A172 (cell line): ENCODE measurements around the gene LYZ. TPM values are rescaled to one million over a fixed set of nuclear protein-coding genes. Genes with fewer than 3 reads are reported as not detected.
"Not testable (repeated sequence)": the region's sequence is repeated elsewhere in the genome, so short reads cannot be mapped to it uniquely, and the experiment has no call there.

ENCODE experiments used
- DNase-seq: peaks from one replicate; pipeline ENCODE4 v3.0.0-alpha.2; 2015; ENCODE audit warnings: low spot score
- total RNA-seq: library from RNA; depleted of rRNA; stranded (reverse); fragments of >200 nt; shearing (Covaris generic); gene quantifications from 2 replicates; pipeline ENCODE4 v1.2.3, GENCODE V29; 2014; rRNA removed

LYZ gene
- 0.07 and 2.3 TPM in 2 replicates for total RNA-seq

DNA sequence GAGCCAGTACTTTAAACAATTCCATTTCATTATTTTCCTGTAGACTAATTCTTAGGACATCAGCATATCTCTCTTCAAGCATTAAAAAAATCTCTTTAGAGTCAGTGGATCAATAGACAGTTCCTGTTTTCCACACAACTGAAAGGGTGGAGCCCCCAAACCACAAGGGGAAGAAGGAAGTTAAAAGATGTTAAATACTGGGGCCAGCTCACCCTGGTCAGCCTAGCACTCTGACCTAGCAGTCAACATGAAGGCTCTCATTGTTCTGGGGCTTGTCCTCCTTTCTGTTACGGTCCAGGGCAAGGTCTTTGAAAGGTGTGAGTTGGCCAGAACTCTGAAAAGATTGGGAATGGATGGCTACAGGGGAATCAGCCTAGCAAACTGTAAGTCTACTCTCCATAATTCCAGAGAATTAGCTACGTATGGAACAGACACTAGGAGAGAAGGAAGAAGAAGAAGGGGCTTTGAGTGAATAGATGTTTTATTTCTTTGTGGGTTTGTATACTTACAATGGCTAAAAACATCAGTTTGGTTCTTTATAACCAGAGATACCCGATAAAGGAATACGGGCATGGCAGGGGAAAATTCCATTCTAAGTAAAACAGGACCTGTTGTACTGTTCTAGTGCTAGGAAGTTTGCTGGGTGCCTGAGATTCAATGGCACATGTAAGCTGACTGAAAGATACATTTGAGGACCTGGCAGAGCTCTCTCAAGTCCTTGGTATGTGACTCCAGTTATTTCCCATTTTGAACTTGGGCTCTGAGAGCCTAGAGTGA is at the start of gene LYZ:
Gene LYZ (plus strand): TSS at position 220 of the 777 bp plus-strand sequence. CDS start 28 bp downstream, at position 248.
- no peak for DNase-seq

DNA sequence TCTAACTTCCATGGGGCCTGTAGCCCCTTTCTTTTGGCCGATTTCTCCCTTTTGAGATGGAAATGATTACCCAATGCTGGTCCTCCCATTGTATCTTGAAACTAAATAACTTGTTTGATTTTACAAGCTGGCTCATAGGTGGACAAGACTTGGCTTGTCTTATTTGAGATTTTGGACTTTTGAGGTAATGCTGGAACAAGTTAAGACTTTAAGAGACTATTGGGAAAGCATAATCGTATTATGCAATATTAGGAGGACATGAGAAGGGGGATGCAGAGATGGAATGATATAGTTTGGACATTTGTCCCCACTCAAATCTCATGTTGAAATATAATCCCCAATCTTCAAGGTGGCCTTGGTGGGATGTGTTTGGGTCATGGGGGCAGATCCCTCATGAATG is 49.2 kb upstream of the LYZ start:
- no peak for DNase-seq

DNA sequence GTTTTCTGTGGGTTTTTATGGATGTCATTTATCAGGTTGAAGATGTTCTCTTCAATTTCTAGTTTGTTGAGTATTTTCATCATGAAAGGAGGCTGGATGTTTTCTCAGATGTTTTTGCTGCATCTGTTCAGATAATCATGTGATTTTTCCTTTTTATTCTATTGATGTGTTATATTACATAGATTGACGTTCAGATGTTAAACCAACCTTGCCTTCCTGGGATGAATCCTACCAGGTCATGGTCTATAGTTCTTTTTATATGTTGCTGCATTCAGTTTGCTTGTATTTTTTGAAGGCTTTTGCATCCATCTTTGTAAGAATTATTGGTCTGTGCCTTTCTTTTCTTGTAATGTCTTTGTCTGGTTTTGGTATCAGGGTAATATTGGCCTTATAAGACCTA is 43.9 kb upstream of the LYZ start:
- DNase-seq, result no peak

DNA sequence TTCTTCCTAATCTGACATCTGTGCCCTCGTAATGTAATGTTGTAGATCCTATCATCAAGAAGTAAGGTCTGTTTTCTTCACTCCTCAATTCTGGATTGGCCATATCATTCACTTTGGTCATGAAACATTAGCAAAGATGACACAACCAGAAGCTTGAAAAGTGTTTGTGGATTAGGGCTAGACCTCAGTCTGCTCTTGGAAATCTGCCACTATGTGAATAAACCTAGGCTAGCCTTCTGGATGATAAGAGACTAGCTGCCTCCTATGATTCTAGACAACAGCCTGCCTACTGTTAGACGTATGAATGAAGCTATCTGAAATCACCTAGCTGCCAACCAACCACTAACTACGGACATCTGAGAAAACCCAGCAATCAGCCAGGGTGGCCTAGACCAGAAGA is 38.7 kb upstream of the LYZ start:
- DNase-seq, result no peak

DNA sequence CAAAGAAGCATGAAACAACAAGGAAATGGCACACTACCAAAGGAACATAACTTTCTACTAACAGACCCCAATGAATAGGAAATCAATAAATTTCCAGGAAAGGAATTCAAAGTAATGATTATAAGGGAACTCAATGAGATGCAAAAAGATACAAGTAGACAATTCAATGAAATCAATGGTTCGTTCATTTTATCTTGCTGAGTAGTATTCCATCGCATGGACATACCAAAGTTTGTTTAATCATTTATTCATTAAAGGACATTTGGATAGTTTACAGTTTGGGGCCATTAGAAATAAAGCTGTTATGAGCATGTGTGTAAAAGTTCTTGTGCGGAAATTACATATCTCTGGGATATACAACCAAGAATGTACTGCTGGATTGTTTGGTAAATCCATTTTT is 35.0 kb upstream of the LYZ start:
- no peak for DNase-seq

DNA sequence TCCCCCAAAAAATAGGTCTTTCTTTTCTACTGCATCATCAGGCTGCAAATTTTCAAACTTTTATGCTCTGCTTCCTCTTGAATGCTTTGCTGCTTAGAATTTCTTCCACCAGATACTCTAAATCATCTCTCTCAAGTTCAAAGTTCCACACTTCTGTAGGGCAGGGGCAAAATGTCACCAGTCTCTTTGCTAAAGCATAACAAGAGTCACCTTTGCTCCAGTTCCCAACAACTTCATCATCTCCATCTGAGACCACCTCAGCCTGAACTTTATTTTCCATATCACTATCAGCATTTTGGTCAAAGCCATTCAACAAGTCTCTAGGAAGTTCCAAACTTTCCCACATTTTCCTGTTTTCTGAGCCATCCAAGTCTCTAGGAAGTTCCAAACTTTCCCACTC is 31.4 kb upstream of the LYZ start:
- DNase-seq, result not testable (repeated sequence)

DNA sequence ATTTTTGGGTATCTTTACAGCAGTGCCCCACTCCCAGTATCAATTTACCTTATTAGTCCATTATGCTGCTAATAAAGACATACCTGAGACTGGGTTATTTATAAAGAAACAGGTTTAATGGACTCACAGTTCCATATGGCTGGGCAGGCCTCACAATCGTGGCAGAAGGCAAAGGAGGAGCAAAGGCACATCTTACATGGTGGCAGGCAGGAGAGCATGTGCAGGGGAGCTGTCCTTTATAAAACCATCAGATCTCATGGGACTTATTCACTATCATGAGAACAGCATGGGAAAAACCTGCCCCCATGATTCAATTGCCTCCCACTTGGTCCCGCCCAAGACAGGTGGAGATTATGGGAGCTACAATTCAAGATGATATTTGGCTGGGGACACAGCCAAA is 30.9 kb upstream of the LYZ start:
- DNase-seq, result not testable (repeated sequence)

DNA sequence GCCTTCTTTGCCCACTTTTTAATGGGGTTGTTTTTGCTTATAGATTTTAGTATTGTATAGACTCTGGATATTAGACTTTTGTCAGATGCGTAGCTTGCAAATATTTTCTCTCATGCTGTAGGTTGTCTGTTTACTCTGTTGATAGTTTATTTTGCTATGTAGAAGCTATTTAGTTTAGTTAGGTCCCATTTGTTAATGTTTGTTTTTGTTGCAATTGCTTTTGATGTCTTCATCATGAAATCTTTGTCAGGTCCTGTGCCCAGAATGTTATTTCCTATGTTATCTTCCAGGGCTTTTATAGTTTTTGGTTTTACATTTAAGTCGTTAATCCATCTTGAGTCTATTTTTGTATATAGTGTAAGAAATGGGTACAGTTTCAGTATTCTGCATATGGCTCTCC is 30.0 kb upstream of the LYZ start:
- no peak for DNase-seq

DNA sequence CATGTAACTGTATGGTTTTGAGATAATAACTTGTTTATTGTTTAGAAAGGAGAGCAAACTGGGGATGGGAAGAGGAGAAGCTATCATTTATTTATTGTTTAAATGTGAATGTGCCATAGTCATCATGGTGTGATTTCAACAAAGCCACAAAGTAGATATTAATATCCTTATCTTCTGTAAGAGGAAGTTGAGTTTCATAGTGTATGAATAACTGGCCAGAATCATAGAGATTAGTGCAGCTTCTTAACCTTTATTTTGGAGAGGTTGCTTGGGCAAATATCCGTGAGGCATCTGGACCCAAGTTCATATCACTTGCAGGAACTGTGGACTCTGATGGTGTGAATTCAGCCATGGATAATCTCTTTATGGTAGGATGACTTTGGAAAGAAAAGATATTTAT is 26.8 kb upstream of the LYZ start:
- DNase-seq, result no peak

DNA sequence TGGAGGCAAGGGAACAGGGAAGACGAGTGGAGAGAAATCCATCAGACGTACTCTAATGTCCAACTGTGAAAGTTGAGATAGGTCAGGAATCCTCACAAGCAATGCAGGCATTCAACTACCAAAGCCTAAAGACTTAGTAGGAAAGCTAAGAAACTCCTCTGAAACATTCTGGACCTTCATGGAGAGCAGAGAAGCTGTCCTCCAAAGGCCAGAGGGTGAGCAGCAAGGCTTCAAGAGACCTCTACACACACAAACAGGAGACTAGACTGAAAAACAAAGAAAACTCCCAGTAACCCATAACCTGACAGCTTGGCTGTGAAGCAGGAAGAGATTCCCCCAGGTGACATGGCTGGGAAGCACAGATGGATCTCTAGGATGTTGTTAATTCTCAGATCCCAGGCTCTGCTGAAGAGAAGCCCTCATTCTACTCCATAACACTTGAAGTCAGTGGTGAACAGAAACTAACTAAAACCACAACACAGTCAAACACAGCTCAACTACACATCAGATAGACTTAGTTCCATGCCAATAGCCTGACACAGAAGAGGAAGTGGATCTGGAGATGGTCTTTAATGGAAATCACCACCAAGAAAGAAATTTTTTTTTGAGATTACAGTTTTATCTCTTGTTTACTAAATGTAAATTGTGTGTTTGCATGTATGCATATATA is 23.2 kb upstream of the LYZ start:
- DNase-seq, result no peak

DNA sequence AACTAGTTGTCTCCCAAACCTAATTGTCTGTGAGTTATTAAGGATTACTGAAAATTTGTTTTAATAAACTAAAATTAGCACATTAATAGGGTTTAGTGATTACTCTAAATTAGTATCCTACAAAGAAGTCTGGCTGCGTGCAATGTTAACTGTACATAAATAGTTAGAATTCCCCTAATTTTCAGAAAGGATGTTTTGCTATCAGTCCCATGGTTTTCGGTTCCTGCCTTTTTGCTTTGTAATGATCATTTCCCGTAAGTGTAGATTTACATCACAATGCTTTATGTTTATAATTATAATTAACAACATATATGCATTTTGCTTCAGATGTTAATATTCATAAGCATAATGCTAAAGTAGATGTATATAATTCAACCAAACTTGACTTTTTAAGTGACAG is 19.8 kb upstream of the LYZ start:
- DNase-seq, result no peak

DNA sequence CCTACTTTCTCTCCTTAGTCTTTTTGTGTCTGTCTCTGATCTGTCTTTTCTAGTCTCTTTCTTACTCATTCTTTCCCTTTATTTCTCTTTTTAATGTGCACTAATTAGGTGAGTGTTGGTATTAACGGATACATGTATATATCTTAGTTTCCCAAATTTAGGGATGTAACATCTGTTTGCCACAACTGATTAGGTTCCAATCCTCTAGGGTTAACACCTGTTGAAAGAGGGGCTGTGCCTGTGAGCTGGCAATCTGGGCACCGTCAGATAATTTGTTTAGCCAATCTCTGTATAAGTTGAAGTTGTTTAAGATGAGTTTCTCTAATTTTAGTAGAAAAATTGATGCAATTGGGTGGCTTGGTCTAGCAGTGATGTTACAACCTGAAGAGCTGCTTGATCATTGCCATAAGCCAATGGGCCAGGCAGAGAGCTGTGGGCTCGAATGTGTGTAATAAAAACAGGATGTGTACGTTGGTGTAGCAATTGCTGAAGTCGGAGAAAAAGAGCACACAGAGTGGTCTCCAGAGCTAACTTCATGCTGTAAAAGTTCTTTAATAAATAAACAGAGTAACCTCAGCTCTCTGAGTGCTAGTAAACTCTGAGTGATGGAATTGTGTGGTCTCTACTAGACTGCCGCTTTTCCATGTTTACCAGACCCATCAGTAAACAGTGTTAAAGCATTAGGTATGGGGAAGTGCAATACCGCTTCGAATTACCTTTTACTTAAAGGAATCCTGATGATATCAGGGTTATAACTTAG is 18.3 kb upstream of the LYZ start:
- DNase-seq, result no peak

DNA sequence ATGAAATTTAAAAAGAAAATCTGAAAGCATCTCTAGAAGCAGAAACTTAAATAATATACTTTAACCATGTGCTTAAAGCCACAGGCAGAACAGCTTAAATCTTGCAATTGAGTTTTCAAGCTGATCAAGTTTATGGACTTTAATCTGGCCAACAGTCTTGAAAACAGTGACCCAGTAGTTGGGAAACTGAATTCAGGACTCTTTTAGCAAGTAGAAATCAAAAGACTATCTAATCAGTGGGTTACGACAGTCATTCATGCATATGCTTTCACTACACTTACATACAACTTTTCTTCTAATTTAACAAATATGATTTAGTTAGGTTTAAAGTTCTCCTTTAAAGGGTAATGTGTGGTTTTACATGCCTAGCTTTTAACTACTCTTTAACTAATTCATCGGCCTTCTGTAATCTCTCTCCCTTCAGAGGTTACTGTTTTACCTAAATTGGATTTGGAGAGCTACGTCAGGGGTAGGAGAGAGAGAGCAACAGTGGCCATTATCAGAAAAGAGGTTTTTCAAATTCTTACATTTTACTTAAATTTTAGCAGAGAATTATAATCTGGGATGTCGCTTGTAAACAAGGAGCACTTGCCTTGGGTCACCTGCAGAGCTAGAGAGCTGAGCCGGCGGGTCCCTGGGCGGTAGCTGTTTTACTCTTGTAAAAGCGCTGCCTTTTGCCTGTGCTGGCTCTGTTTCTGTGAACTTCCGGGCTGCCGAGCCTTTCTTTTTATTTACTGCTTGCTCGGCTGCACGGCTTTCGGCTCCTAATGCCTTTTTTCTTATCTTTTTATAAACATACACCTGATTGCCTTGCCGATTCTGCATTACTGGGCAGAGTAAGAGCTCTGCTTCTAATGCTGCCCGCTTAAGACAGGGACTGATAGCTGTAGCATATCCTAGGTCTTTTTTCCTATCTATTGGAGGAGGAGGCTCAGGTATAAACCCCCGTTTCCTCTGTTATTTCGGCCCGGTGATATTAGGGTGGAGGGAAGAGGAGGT is 17.4 kb upstream of the LYZ start:
- no peak for DNase-seq

DNA sequence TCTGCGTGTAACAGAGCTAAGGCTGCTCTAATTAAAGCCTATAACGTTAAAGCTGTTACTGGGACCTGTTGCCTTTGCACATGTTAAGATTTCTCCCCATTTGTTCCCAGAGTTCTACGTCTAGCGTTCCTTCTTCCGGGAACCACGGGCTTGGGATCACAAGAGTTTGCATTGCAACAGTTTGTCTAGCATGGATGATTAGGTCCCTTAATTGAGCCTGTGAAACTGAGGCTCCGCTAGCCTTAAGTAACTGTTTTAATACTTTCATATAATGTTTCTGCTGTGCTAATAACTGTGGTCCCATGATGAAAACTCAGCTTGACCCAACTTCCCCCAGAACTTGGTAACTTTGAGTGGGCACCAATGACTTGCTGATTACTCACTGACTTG is 16.7 kb upstream of the LYZ start:
- no peak for DNase-seq

DNA sequence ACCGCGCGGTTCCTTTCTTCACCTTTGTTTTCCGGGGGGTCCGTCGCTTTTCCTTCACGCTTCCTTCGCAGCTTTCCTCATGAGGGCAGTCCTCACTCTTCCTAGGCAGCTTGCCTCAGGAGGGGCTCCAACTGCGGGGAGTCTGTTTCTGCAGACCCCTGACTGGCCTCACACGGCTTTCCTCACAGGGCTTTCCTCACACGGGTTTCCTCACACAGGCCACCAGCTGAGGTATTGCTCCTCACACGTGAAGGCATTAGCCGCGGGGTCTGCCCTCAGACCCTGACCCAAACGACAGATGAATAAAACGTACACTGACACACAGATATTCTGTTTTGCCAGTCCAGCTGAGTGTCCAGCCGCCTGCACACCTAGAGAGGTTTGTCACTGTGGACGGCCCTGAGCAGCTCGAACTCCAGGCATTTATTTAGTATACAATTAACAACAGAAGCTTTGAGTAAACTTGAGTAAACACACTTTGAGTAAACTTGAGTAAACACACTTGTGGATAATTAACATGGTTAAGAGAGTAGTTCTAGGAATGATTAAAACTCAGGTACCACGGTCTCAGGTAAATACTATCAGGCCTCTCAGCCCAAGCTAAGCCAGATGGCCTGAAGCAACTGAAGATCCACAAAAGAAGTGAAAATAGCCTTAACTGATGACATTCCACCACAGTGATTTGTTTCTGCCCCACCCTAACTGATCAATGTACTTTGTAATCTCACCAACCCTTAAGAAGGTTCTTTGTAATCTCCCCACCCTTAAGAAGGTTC is 16.1 kb upstream of the LYZ start:
- no peak for DNase-seq

DNA sequence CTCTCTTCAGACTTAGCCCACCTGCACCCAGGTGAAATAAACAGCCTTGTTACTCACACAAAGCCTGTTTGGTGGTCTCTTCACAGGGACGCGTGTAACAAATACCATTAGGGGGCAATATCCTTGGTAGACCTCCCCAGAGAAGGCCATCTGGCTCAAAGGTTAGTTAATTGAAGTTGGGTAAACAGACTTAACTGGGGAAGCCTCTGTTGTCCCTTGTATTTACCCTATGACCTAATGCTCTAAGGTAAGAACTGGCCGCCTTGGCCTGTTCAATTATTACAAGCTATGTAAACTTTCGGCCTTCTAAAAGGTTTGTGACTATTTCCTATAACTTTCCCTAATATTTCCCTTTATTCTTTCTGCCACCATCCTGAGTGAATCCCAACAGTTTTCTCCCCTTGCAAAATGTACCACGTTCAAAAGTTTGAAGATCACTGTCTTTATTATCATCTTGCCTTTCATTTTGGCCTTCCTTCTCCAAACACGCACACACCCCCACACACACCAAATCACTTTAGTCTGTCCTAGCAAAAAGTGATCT is 15.3 kb upstream of the LYZ start:
- no peak for DNase-seq

DNA sequence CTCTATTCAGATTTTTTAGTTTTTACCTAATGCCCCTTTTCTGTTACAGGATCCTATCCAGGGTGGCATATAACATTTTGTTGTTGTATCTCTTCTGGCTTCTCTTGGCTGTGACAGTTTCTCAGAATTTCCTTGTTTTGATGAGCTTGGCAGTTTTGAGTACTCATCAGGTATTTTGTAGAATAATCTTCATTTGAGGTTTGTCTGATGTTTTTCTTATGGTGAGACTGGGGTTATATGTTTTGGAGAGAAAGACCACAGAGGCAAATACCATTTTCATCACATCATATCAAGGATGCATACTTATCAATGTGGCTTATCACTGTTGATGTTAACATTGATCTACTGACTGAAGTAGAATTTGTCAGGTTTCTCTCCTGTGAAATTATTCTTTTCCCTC is 14.0 kb upstream of the LYZ start:
- DNase-seq, result no peak

DNA sequence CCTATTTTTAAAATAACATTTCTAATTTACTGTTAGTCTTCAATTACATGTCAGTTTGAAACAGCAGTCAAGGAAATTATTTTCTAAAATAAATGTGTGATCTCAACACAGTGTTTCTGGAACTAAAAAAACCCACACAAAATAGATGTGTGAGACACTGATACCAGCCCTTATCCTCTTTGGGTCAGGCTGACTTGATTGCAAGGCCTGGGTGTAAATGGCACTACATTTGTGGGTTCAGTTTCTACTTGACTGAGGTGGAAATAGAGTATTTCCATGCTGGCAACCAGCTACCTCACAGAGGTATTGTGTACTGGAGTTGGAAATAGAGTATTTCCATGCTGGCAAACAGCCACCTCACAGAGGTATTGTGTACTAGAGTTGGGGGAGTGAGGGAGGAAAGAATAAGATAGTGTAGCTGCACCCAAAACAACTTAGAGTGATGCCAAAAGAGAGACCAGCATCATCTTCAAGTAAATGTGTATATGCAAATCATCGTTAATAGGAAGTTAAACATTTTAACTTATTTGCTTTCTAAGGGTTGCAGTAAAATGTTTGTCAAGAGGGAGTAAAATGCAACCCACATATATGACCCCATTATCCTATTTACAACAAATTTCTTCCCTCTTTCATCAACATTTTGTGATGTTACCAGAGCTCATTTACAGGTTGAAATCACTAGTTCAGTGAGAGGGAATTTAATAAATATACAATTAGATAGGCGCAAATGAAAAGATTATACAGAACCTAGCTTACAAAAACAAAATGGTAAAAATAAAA is 10.7 kb upstream of the LYZ start:
- no peak for DNase-seq

DNA sequence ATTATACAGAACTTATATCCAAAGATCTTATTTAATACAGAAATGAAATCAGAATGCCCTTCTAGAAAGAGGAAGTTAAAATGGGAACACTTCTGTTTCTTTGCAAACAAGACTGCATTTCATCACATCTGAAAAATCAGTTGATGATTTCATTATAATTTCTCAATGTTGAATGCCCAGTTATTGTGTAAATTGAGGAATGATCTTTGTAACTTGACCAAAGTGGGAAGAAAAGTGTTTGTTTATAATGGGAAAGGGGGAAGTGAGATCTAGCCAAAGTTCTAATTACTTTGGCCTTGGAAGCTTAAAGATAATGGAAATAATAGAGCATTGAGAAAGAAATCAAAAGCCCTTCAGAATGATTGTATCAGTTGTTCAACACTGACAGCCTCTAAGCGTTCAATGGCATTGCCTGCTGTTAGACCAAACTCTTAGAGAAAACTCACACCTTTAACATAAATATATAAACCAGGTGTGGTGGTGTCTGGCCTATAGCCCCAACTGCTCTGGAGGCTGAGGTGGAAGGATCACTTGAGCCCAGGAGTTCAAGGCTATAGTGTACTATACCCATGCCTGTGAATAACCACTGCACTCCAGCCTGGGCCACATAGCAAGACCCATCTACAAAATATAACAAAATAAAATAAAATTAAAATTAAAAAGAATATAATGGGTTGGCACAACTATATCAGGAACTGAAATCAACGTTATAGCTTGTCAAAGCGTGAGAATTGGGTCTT is 9.9 kb upstream of the LYZ start:
- no peak for DNase-seq
